GM19023 (cell line): Measurements from ENCODE around the gene RASGRF2.
"Not testable (repeated sequence)": the region's sequence is repeated elsewhere in the genome, so short reads cannot be mapped to it uniquely, and the experiment has no call there.

Source experiments
- ATAC-seq: cut with Tn5 transposase; IDR thresholded peaks from one replicate; pipeline ENCODE4 v1.9.1; 2021; ENCODE audit warnings: mild to moderate bottlenecking, moderate library complexity; ENCODE audit not compliant: unreplicated experiment

RASGRF2 gene

DNA sequence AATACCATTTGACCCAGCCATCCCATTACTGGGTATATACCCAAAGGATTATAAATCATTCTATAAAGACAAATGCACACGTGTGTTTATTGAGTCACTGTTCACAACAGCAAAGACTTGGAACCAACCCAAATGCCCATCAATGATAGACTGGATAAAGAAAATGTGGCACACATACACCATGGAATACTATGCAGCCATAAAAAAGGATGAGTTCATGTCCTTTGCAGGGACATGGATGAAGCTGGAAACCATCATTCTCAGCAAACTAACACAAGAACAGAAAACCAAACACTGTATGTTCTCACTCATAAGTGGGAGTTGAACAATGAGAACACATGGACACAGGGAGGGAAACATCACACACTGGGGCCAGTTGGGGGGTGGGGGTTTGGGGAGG lies 302.6 kb downstream of the RASGRF2 start:
- not testable (repeated sequence) for ATAC-seq

- no peak for ATAC-seq
These were observed 304.9 kb downstream of the RASGRF2 start for GRCh38 chr5:81265101-81265500.

GRCh38 chr5:81268521-81269196 lies 308.5 kb downstream of the RASGRF2 start:
- ATAC-seq = no peak

DNA sequence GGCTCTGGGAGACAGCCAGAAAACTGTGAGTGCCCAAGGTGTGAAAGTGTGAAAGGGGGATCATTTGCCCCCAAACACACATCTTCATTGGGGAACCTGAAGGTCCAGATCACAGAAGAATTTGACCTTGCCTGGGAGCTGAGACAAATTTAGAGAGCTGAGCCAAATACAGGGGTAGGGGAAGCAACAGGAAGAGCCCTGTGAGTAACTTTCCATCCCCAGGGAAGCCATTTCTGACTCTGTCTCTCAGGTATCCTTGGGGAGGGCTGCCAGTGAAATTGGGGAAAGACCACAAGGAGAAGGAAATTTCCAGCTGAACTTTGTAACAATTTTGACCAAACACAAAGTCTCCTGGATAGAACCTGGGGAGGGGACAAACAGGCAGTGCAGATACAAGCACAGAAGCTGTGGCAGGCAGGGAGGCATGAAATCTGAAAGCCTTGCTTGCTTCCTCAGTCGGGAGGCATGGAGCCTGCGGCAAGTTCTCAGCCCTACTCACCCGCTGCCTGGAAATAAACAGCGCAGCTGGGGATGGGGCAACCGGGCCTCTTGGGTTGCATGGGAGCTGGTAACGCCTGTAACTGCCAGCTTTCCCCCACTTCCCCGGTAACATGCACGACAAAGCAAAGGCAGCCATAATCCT lies 309.7 kb downstream of the RASGRF2 start:
- ATAC-seq = no peak

- not testable (repeated sequence) for ATAC-seq
These were observed 310.3 kb downstream of the RASGRF2 start for GRCh38 chr5:81270394-81271027.
